ENCODE measurements around the gene APEH.

APEH gene

GRCh38 chr3:49720855-49721595, 46.9 kb downstream of the APEH start:
- Histone ChIP-seq H2AFZ (ENCODE audit: low read length, unreplicated experiment) (no peak overlapping the region), H3K36me3 (ENCODE audit: insufficient read depth, low read length) (no peaks in the 10 kb centered on the region), H3K4me3 (ENCODE audit: low read depth, low read length) (no peak overlapping the region), H3K4me1 (ENCODE audit: control insufficient read depth, insufficient read depth, low read length, unreplicated experiment) (peaks cover 15% of the 10 kb centered on the region), H3K27me3 (ENCODE audit: insufficient read depth, low read length) (no peaks in the 10 kb centered on the region), H3K79me2 (ENCODE audit: control insufficient read depth, insufficient read depth, low read length, unreplicated experiment) (peaks cover 14% of the 10 kb centered on the region), H3K27ac (ENCODE audit: low read depth, low read length) (no peak overlapping the region)

- no peaks in the 10 kb centered on the region for H3K27me3 ChIP-seq (ENCODE audit: insufficient read depth, low read length)
- H2AFZ ChIP-seq (ENCODE audit: low read length, unreplicated experiment): no peak overlapping the region
- H3K4me3 ChIP-seq (ENCODE audit: low read depth, low read length): no peak overlapping the region
- H3K79me2 ChIP-seq (ENCODE audit: control insufficient read depth, insufficient read depth, low read length, unreplicated experiment): peaks cover 14% of the 10 kb centered on the region
- H3K36me3 ChIP-seq (ENCODE audit: insufficient read depth, low read length): no peaks in the 10 kb centered on the region
- peaks cover 15% of the 10 kb centered on the region for H3K4me1 ChIP-seq (ENCODE audit: control insufficient read depth, insufficient read depth, low read length, unreplicated experiment)
- no peak overlapping the region for H3K27ac ChIP-seq (ENCODE audit: low read depth, low read length)
Measured at GRCh38 chr3:49721596-49721895, 47.4 kb downstream of the APEH start.

GRCh38 chr3:49721896-49722781, 48.0 kb downstream of the APEH start:
- Histone ChIP-seq H3K4me1 (ENCODE audit: control insufficient read depth, insufficient read depth, low read length, unreplicated experiment) (peaks cover 15% of the 10 kb centered on the region), H2AFZ (ENCODE audit: low read length, unreplicated experiment) (no peak overlapping the region), H3K27me3 (ENCODE audit: insufficient read depth, low read length) (no peaks in the 10 kb centered on the region), H3K4me3 (ENCODE audit: low read depth, low read length) (peak overlapping the region; percentile 88), H3K36me3 (ENCODE audit: insufficient read depth, low read length) (no peaks in the 10 kb centered on the region), H3K27ac (ENCODE audit: low read depth, low read length) (no peak overlapping the region), H3K79me2 (ENCODE audit: control insufficient read depth, insufficient read depth, low read length, unreplicated experiment) (peaks cover 14% of the 10 kb centered on the region)

DNA sequence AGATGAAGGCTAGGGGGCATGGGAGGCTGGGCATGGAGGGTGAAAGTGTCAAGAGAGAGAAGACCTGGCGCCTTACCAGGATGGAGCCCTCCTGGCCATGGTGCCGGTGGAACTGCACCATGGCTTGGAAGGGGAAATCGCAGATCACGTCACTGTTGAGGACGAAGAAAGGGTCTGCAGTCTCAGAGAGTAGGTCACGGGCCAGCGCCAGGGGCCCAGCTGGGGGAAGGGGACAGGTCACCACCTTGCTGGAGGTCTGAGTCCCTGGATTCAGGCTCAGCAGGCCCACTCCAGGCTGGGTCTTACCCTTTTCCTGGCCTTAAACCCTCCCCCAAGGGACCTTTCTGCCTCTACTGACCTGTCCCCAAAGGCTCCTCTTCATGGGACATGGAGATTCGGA, 48.7 kb downstream of the APEH start:
- H3K27ac ChIP-seq (ENCODE audit: low read depth, low read length): peak overlapping the region; percentile 77; the same call in 1 of the 2 replicates
- H3K36me3 ChIP-seq (ENCODE audit: insufficient read depth, low read length): no peaks in the 10 kb centered on the region
- H3K4me3 ChIP-seq (ENCODE audit: low read depth, low read length): peak overlapping the region; percentile 88

DNA sequence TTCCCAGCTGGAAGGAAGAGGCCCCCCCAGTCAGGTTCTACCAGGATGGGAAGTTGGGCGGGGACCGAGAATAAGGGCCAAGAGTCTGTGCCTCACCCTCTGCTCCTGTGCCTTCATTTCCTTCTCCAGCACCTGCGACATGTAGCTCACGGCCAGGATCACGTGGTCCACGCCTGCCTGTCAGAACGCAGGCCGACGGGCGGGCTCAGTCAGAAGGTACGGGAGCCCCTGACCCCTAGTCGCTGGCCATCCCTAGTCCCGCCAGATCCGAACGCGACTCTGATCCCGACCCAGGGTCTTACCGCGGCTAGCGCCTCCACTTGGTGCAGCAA, 49.1 kb downstream of the APEH start:
- peaks cover 14% of the 10 kb centered on the region for H3K79me2 ChIP-seq (ENCODE audit: control insufficient read depth, insufficient read depth, low read length, unreplicated experiment)
- H3K27me3 ChIP-seq (ENCODE audit: insufficient read depth, low read length): no peaks in the 10 kb centered on the region
- peak overlapping the region; percentile 77 for H3K27ac ChIP-seq (ENCODE audit: low read depth, low read length)
- H3K36me3 ChIP-seq (ENCODE audit: insufficient read depth, low read length): no peaks in the 10 kb centered on the region
- no peak overlapping the region for H2AFZ ChIP-seq (ENCODE audit: low read length, unreplicated experiment)
- H3K4me3 ChIP-seq (ENCODE audit: low read depth, low read length): peak overlapping the region; percentile 88
- H3K4me1 ChIP-seq (ENCODE audit: control insufficient read depth, insufficient read depth, low read length, unreplicated experiment): peaks cover 15% of the 10 kb centered on the region

More for the DNA sequence above, 48.7 kb downstream of the APEH start:
- Histone ChIP-seq H3K79me2 (ENCODE audit: control insufficient read depth, insufficient read depth, low read length, unreplicated experiment) (peaks cover 14% of the 10 kb centered on the region), H3K4me1 (ENCODE audit: control insufficient read depth, insufficient read depth, low read length, unreplicated experiment) (peaks cover 15% of the 10 kb centered on the region), H3K27me3 (ENCODE audit: insufficient read depth, low read length) (no peaks in the 10 kb centered on the region), H2AFZ (ENCODE audit: low read length, unreplicated experiment) (no peak overlapping the region)

DNA sequence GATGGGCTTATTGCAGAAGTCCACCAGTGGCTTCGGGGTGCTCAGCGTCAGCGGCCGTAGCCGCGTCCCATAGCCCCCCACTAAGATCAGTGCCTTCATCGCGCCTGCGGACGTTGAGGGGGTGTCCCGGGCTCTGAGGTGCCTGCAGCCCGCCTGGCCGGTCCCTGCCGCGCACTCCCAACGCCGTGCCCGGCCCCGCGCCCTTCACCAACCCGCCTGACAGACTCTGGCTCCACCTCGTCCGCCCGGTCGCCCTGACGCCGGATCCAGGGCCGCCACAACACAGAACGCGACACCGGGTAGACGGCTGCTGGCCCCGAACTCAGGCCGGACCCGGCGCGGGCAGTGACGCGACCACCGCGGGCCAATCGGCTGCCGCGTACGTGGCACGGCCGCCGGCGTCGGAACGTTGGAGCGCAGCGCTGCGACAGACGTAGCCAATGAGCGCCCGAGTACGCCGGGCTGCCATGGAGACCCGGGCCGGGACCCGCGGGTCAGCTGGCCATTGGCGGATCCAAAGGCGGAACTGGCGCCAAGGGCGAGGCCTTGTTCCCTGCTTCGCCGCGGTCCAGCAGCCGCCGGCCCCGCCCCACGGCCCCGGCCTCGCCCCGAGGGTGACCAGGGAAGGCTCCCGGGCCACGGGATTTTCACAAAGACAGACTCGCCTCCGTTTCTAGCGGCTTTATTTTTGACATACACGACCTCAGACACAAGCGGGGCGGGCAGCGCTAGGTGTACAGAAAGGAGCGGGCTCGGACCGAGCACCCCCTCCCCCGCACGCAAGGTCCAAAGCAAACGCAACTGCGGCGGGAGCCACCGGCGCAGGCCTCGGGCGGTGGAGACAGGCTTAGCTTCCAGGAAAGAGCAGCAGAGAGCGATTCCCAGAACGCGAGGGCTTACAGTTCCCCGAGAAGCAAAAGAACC, 49.7 kb downstream of the APEH start, which contains the start of gene GMPPB:
Gene GMPPB, minus strand, starts transcription at position 324 of the 924 bp plus-strand sequence. Its CDS starts 225 bp downstream, at position 99.
- H3K4me1 ChIP-seq (ENCODE audit: control insufficient read depth, insufficient read depth, low read length, unreplicated experiment): peaks cover 15% of the 10 kb centered on the region
- peak within 1 kb of the TSS; percentile 88 for H3K4me3 ChIP-seq (ENCODE audit: low read depth, low read length)
- H3K36me3 ChIP-seq (ENCODE audit: insufficient read depth, low read length): no peaks in the 10 kb centered on the region
- peaks cover 14% of the 10 kb centered on the region for H3K79me2 ChIP-seq (ENCODE audit: control insufficient read depth, insufficient read depth, low read length, unreplicated experiment)
- no peak within 1 kb of the TSS for H2AFZ ChIP-seq (ENCODE audit: low read length, unreplicated experiment)
- no peaks in the 10 kb centered on the region for H3K27me3 ChIP-seq (ENCODE audit: insufficient read depth, low read length)
- H3K27ac ChIP-seq (ENCODE audit: low read depth, low read length): peak within 1 kb of the TSS; percentile 78

DNA sequence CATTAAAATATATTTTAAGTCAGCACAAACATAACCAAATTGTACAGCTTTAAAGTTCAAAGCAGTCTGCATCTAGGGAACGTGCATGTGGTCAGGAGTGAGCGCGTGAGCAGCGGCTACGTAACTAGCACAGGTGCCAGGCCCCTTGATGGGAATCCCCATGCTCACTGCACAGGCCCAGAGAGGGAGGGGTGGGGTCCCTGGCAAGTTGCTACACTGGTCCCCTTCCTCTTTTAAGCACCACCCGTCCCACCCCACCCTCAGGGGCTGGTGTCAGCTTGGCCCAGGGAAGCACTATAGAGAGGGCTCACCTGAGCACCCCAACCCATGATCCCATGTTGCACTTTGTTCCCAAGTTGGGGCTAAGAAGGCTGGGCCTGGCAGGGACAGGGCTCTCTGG, 50.4 kb downstream of the APEH start:
- Histone ChIP-seq H3K36me3 (ENCODE audit: insufficient read depth, low read length) (no peaks in the 10 kb centered on the region), H3K4me1 (ENCODE audit: control insufficient read depth, insufficient read depth, low read length, unreplicated experiment) (peaks cover 15% of the 10 kb centered on the region), H3K27ac (ENCODE audit: low read depth, low read length) (peak overlapping the region; percentile 78), H2AFZ (ENCODE audit: low read length, unreplicated experiment) (no peak overlapping the region), H3K79me2 (ENCODE audit: control insufficient read depth, insufficient read depth, low read length, unreplicated experiment) (peaks cover 14% of the 10 kb centered on the region), H3K27me3 (ENCODE audit: insufficient read depth, low read length) (no peaks in the 10 kb centered on the region), H3K4me3 (ENCODE audit: low read depth, low read length) (peak overlapping the region; percentile 71)

DNA sequence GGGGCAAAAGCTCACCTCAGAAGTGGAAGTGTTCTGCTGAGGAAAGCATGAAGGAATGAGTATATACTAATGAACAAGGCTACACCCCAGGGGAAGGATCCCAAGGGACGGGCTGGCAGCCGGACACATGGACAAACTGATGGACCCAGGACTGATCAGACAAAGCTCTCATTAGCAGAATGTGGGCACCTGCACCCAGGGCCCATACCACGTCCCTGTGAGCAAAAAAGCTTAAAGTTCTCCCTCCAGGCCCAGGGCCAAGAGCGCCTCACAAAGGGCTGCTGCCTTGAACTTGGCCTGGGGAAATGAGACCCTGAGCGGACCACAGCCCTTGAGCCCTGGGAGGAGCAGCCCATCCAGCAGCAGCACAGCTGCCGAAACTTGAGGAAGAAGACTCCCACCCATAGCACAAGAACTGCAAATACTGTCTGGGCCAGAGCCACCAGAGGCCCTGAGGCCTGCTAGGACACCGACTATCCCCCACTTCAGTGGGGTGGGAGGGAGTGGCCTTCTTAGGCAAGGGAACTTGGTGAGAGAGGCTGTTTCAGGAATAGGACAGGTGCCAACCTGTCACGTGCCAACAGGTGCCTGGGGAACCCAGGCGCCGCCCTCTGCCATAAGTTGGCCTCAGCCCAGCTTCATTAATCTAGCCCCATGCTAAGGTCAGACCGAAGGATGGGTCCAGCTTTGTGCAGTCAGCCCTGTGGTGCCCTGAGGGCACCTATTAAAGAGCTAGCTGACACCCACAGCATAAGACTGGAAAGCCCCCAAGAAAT, 51.9 kb downstream of the APEH start:
- Histone ChIP-seq H3K79me2 (ENCODE audit: control insufficient read depth, insufficient read depth, low read length, unreplicated experiment) (peaks cover 14% of the 10 kb centered on the region), H3K27ac (ENCODE audit: low read depth, low read length) (no peak overlapping the region), H3K4me1 (ENCODE audit: control insufficient read depth, insufficient read depth, low read length, unreplicated experiment) (peaks cover 15% of the 10 kb centered on the region), H3K4me3 (ENCODE audit: low read depth, low read length) (no peak overlapping the region), H3K27me3 (ENCODE audit: insufficient read depth, low read length) (no peaks in the 10 kb centered on the region), H3K36me3 (ENCODE audit: insufficient read depth, low read length) (no peaks in the 10 kb centered on the region), H2AFZ (ENCODE audit: low read length, unreplicated experiment) (no peak overlapping the region)

DNA sequence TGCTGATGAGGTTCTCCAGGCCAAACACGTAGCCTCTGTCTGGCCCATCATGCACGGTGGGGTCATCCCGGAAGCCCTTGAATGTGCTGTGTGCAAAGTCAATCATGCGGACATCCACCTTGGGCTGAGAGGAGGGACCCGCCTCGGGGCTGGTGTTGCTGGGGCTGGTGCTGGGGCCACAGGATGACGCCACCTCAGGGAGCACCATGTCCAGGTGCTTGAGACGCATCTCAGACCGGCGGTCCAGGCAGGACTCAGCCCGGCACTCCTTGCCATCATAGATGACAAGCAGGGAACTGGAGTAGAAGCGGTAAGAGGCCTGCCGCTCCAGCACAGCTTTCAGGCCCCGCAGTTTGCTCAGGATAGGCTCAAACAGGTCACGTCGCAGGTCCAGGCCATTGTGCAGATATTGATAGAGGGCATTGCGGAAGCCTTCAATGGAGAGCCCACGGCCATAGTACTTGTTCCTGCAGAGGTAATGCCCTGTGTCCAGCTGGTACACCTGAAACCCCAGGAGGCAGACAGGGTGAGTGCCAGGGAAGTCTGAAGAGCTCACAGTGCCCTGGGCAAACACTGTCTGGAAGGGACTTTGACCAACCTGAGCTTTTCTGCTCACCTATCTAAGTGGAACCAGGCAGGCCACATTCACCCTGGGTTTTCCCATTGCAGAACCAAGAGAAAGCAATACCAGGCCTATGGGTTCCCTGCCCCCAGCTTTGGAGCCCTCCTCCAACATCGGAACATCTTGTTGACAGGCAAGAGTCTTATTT, 53.2 kb downstream of the APEH start:
- Histone ChIP-seq H2AFZ (ENCODE audit: low read length, unreplicated experiment) (no peak overlapping the region), H3K27ac (ENCODE audit: low read depth, low read length) (no peak overlapping the region), H3K36me3 (ENCODE audit: insufficient read depth, low read length) (peaks cover under 1% of the 10 kb centered on the region; the same call in 1 of the 2 replicates), H3K4me3 (ENCODE audit: low read depth, low read length) (no peak overlapping the region), H3K79me2 (ENCODE audit: control insufficient read depth, insufficient read depth, low read length, unreplicated experiment) (peaks cover 11% of the 10 kb centered on the region), H3K27me3 (ENCODE audit: insufficient read depth, low read length) (no peaks in the 10 kb centered on the region), H3K4me1 (ENCODE audit: control insufficient read depth, insufficient read depth, low read length, unreplicated experiment) (peaks cover 15% of the 10 kb centered on the region)

Data from ACC112 (cell line).